ENCODE measurements around the gene GNLY. TPM values are rescaled to one million over a fixed set of nuclear protein-coding genes. Genes with fewer than 3 reads are reported as not detected.
"Not testable (repeated sequence)": the region's sequence is repeated elsewhere in the genome, so short reads cannot be mapped to it uniquely, and the experiment has no call there.

Gene GNLY
- total RNA-seq, 6 donors from 2014 or later = 12.2 to 24.7 (median 21.0) TPM

DNA sequence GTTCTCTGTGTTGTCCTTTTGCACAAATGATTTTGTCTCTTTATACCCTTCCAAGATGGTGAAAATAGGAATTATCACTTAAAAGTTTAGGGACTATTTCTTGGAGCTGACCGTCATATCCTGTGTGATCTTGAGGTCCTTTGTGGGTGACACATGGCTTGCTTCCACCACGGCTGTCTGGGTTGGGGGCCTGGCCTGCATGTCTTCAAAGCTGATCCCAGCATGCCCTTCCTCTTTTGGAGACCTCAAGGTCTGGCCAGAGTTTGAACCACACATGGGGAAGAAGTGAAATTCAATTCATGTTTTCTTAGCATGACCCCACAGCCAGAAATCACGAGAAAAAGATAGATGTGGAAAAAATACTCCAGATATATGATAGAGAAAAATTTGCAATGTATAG is 40.2 kb upstream of the GNLY start:
- H3K36me3 ChIP-seq = peaks cover 0 to 50% (median 17%) of the 10 kb centered on the region in 4 donors
- H3K9me3 ChIP-seq = no peaks in the 10 kb centered on the region
- DNase-seq (no peak), ATAC-seq (ENCODE audit: low FRiP score in 2 of 2) (no peak)
- peaks cover 11 to 24% (median 17%) of the 10 kb centered on the region in 4 donors for H3K4me1 ChIP-seq
- H3K4me3 ChIP-seq = no peak overlapping the region
- peak overlapping the region; percentile 59 to 74 (median 62) for H3K27ac ChIP-seq
- no peaks in the 10 kb centered on the region for H3K27me3 ChIP-seq
- 66 to 79% methylated on average over 3 of the region's 3 CpGs for WGBS, 2 donors
- no peak for TF ChIP-seq POLR2AphosphoS5 (IDR thresholded peaks at IDR 0.05)
- TF ChIP-seq EP300 (IDR thresholded peaks at IDR 0.05) = no peak
- TF ChIP-seq, protein P1, sequence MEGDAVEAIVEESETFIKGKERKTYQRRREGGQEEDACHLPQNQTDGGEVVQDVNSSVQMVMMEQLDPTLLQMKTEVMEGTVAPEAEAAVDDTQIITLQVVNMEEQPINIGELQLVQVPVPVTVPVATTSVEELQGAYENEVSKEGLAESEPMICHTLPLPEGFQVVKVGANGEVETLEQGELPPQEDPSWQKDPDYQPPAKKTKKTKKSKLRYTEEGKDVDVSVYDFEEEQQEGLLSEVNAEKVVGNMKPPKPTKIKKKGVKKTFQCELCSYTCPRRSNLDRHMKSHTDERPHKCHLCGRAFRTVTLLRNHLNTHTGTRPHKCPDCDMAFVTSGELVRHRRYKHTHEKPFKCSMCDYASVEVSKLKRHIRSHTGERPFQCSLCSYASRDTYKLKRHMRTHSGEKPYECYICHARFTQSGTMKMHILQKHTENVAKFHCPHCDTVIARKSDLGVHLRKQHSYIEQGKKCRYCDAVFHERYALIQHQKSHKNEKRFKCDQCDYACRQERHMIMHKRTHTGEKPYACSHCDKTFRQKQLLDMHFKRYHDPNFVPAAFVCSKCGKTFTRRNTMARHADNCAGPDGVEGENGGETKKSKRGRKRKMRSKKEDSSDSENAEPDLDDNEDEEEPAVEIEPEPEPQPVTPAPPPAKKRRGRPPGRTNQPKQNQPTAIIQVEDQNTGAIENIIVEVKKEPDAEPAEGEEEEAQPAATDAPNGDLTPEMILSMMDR (IDR thresholded peaks at IDR 0.05) = no peak
- TF ChIP-seq POLR2A (IDR thresholded peaks at IDR 0.05) = no peak

DNA sequence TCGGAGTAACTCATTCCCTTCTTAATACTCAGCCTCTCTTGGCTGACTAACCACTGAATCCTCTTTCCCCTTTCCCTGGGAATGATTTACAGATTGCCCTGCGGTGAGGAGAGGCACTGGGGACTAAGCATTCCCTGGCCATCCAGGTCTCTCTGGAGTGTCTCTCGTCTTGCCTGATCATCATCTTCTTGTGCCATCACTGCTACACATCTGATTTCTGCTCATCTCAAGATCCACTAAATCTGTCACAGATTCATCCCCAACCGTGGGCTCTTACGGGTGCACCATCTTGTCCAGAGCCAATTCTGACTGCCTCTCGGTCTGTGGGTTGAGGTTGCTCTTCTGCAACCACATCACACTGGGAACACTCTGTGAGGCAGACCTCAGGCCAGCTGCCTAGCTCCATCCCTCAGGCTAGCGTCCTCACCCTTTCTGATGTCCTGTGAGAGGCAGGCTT is 38.2 kb upstream of the GNLY start:
- peaks cover 9 to 21% (median 16%) of the 10 kb centered on the region in 4 donors for H3K4me1 ChIP-seq
- DNase-seq (no peak), ATAC-seq (ENCODE audit: low FRiP score in 2 of 2) (peak; percentile 0 to 6)
- 75 to 83% methylated on average over 7 of the region's 7 CpGs for WGBS, 2 donors
- H3K27ac ChIP-seq = peak overlapping the region; percentile 28 to 54 (median 52)
- H3K9me3 ChIP-seq = no peaks in the 10 kb centered on the region
- TF ChIP-seq EP300 (IDR thresholded peaks at IDR 0.05) = no peak
- TF ChIP-seq POLR2A (IDR thresholded peaks at IDR 0.05) = peak in 2 of 4 donors; percentile 9 to 45
- TF ChIP-seq POLR2AphosphoS5 (IDR thresholded peaks at IDR 0.05) = peak; percentile 15 to 35
- TF ChIP-seq, protein P1 (IDR thresholded peaks at IDR 0.05) = no peak
- H3K36me3 ChIP-seq = peaks cover 0 to 30% (median 4%) of the 10 kb centered on the region in 4 donors
- no peaks in the 10 kb centered on the region for H3K27me3 ChIP-seq
- no peak overlapping the region for H3K4me3 ChIP-seq

DNA sequence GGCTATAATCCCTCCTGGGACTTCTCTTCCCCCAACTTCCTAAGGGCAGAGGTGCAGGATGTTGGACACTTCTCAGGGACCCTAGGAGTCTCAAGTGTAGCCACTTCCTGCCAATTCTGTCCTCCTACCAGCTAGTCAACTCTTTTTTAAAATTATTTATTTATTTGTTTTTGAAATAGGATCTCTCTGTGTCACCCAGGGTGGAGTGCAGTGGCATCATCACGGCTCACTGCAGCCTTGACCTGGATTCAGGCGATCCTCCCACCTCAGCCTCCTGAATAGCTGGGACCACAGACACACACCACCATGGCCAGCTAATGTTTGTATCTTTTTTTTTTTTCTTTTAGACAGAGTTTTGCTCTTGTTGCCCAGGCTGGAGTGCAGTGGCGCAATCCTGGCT is 37.7 kb upstream of the GNLY start:
- peaks cover 13 to 25% (median 19%) of the 10 kb centered on the region in 4 donors for H3K4me1 ChIP-seq
- TF ChIP-seq POLR2AphosphoS5 (IDR thresholded peaks at IDR 0.05) (no peak), EP300 (IDR thresholded peaks at IDR 0.05) (no peak), POLR2A (IDR thresholded peaks at IDR 0.05) (no peak)
- TF ChIP-seq, protein P1 (IDR thresholded peaks at IDR 0.05) = no peak
- peaks cover 0 to 25% (median 4%) of the 10 kb centered on the region in 4 donors for H3K36me3 ChIP-seq
- ATAC-seq (ENCODE audit: low FRiP score in 2 of 2) (peak; percentile 2 to 30), DNase-seq (peak in 1 of 2 donors; percentile 48)
- 70 to 76% methylated on average over 3 of the region's 3 CpGs for WGBS, 2 donors
- H3K27me3 ChIP-seq = no peaks in the 10 kb centered on the region
- H3K4me3 ChIP-seq = no peak overlapping the region
- H3K27ac ChIP-seq = peak overlapping the region; percentile 28 to 54 (median 52)
- H3K9me3 ChIP-seq = no peaks in the 10 kb centered on the region

DNA sequence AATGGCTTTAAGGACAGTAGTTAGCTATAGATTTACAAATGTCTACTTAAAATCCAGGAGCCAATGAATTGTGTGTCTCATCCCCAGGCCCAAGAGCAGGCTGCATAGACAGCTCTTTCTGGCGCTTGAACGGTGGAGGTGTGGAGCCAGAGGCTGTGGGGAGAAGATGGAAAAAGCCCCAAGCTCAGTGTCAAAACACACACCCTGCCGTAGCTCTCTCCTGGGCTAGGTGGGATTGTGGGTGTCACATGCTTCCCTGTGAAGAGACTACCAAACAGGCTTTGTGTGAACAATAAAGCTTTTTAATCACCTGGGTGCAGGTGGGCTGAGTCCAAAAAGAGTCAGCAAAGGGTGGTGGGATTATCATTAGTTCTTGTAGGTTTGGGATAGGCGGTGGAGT is 36.8 kb upstream of the GNLY start:
- H3K4me3 ChIP-seq, H3K27me3 ChIP-seq, H3K9me3 ChIP-seq: not testable (repeated sequence)
- H3K27ac ChIP-seq = peak overlapping the region in 3 of 4 donors; percentile 2 to 93 (median 42)
- 73 to 86% methylated on average over 4 of the region's 4 CpGs for WGBS, 2 donors
- DNase-seq = peak in 1 of 2 donors; percentile 84
- ATAC-seq (ENCODE audit: low FRiP score in 2 of 2) = peak in 1 of 2 donors; percentile 32
- peaks cover 16 to 29% (median 23%) of the 10 kb centered on the region in 4 donors for H3K4me1 ChIP-seq
- peaks cover 0 to 17% (median 4%) of the 10 kb centered on the region in 4 donors for H3K36me3 ChIP-seq
- TF ChIP-seq POLR2AphosphoS5 (IDR thresholded peaks at IDR 0.05) (peak; percentile 40 to 90), POLR2A (IDR thresholded peaks at IDR 0.05) (peak in 2 of 4 donors; percentile 55 to 70)

DNA sequence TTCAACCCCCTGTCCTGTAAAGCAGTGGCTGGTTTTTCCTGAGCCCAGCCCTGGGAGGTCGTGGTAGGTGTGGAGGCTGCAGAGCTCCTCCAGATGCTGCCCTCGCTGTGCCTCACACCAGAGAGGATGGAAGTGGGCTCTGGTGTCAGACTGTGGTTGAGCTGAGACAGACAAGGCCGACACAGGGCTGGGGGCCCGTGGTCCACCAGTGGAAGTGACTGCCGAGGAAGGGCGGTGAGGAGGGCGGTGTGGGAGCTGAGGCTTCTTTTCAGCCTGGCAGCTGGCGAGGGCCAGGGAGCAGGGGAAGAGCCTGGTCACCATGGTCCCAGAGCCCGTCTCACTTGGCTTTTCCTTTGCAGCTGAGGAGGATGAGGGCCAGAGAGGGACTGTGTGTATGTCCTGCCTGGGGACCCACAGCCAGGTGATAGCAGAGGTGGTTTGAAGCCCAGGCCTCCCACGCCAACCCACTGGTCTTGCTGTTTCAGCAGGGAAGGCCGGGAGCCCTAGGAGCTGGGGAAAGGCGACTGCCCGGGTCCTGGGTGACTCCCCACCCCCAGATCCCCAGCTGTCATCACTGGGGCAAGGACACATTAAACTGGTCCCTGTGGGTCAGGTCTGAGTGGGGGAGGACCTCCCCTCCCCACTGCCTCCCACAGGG is 34.7 kb upstream of the GNLY start:
- peaks cover 0 to 19% (median 5%) of the 10 kb centered on the region in 4 donors for H3K36me3 ChIP-seq
- peaks cover 15 to 34% (median 29%) of the 10 kb centered on the region in 4 donors for H3K4me1 ChIP-seq
- no peaks in the 10 kb centered on the region for H3K9me3 ChIP-seq
- H3K4me3 ChIP-seq = no peak overlapping the region
- no peaks in the 10 kb centered on the region for H3K27me3 ChIP-seq
- WGBS, 2 donors = 63 to 77% methylated on average over 9 to 11 of the region's 13 CpGs
- TF ChIP-seq POLR2A (IDR thresholded peaks at IDR 0.05) (peak in 2 of 4 donors; percentile 52 to 99), EP300 (IDR thresholded peaks at IDR 0.05) (no peak), POLR2AphosphoS5 (IDR thresholded peaks at IDR 0.05) (peak; percentile 66 to 71)
- TF ChIP-seq, protein P1 (IDR thresholded peaks at IDR 0.05) = no peak
- H3K27ac ChIP-seq = peak overlapping the region; percentile 32 to 93 (median 82)
- ATAC-seq (ENCODE audit: low FRiP score in 2 of 2) (peak in 1 of 2 donors; percentile 3), DNase-seq (peak; percentile 79 to 90)

DNA sequence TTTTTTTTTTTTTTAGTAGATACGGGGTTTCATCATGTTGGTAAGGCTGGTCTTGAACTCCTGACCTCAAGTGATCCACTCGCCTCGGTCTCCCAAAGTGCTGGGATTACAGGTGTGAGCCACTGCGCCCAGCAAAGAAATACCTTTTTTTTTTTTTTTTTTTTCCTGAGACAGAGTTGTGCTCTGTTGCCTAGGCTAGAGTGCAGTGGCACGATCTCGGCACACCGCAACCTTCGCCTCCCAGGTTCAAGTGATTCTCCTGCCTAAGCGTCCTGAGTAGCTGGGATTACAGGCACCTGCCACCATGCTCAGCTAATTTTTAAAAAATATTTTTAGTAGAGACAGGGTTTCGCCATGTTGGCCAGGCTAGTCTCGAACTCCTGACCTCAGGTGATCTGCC is 33.9 kb upstream of the GNLY start:
- WGBS, 2 donors = 81 to 84% methylated on average over 11 of the region's 11 CpGs

More for the DNA sequence above, 33.9 kb upstream of the GNLY start:
- H3K4me3 ChIP-seq = peak overlapping the region in 3 of 4 donors; percentile 50 to 53 (median 53)
- not testable (repeated sequence) for H3K9me3 ChIP-seq; ATAC-seq (ENCODE audit: low FRiP score in 2 of 2); H3K27me3 ChIP-seq
- peak overlapping the region; percentile 86 to 97 (median 92) for H3K27ac ChIP-seq
- peak in 1 of 2 donors; percentile 64 for DNase-seq
- peaks cover 2 to 24% (median 10%) of the 10 kb centered on the region in 4 donors for H3K36me3 ChIP-seq
- H3K4me1 ChIP-seq = peaks cover 15 to 34% (median 28%) of the 10 kb centered on the region in 4 donors

Measured in upper lobe of left lung (tissue), 6 donors.